GM18951 (cell line): ENCODE measurements around the gene SLC7A14.

Source experiments
- POLR2A ChIP-seq: IDR thresholded peaks from 4 replicates; pipeline ENCODE4 v1.6.1; 2011; ENCODE audit warnings: mild to moderate bottlenecking; ENCODE audit not compliant: insufficient read length, insufficient read depth; ENCODE audit errors: extremely low read depth
- in situ Hi-C: fragments of 300-500 bp; cut with MboI; formaldehyde crosslinking; loops from one replicate; pipeline ENCODE4 v1.12.0; 2022; ENCODE audit warnings: low sequenced_read_pairs, mixed read lengths, inconsistent platforms; ENCODE audit not compliant: unreplicated experiment

Gene SLC7A14

DNA sequence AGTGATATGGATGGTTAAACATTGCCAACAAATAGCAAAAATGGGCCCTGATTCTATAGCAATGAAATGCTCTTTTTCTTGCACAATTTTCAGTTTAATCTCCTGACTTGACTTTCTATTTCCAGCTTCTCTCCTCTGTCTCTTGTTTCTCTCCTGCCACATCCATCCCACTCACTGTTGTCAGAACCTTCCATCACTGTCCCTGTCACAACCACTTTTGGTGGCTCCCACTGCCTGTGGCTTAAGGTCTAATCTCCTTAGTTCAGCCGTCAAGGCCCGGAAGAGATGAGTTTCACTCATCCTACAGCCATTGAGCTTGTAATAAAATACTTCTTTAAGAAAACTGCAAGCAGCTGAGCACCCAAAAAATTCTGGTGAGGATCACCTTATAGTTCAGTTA, 19.5 kb downstream of the SLC7A14 start:
- TF ChIP-seq POLR2A, result no peak
- in situ Hi-C loops, result no loop called here

DNA sequence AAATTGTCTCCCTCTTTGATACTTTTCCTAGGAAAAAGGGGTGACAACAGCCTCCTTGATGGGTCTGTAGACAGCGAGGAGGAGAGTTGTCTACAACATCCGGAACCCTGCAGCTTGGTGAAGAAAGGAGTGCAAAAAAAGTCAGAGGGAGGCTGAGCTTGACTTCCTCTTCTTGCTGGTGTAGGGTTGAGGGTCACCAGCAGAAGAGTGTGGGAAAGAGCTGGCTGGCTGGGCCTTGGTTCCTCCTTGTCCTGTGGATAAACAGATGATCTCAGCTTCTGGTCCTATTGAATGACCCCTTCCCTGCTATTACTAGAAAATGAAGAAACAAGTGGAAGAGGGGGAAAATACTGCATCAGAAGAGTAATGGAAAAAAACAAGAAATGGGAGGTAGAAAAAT, 20.4 kb downstream of the SLC7A14 start:
- in situ Hi-C loops, result no loop called here
- TF ChIP-seq POLR2A, result no peak

DNA sequence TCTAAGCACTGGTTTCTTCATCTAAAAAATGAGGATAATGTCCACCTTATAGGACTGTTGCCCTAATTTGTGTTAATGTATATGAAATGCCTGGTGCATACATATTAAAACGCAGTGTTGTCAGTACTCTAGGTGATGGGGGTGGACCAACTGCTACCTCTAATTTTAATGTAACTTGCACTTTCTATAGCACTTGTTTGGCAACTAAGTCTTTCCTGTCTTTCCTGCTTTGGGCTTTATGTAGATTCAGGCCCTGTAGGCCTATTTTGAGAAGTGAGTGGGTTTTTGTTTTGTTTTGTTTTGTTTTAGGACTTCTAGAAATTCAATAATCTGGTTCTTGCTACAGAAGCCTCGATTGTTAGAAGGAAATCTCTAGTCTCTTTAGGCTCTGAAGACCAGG, 21.2 kb downstream of the SLC7A14 start:
- in situ Hi-C loops, result no loop called here

DNA sequence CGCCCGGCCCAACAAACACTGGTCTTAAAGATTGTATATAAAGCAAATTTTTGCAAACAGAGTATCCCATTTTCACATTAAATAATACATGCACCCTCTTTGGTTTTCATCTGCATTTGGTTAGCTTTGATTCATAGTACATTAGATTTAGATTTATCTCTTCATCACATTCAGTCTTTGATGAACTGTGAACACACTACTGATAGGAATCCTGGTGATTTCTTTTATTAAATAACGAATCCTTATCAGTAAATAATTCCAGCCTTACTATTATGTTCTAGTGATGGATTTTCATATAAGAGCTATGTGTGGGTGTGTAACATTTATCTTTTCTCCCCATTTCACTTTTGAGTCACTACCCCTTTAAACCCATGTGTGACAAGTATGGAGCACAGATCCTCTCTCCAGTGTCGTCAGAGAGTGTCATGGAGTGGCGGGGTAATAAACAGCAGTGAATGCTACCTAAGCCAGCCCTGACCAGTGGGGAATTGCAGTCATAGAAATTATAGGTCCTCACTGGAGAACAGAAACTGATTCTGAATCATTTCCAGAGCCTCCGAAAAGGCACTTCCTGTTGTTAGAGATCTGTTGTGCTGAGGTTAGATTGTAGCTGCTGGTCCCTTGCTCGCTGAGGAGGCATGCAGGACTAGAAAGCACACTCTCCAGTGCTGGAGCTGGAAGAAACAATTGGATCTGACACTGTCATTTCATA, 22.0 kb downstream of the SLC7A14 start:
- in situ Hi-C loops, result no loop called here
- no peak for TF ChIP-seq POLR2A

More for the DNA sequence above, 21.2 kb downstream of the SLC7A14 start:
- no peak for TF ChIP-seq POLR2A

DNA sequence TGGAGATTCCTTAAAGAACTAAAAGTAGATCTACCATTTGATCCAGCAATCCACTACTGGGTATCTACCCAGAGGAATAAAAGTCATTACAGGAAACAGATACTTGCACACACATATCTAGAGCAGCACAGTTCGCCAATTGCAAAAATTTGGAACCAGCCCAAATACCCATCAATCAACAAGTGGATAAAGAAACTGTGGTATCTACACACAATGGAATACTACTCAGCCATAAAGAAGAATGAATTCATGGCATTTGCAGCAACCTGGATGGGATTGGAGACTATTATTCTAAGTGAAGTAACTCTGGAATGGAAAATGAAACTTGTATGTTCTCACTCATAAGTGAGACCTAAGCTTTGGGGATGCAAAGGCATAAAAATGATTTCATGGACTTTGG, 23.8 kb downstream of the SLC7A14 start:
- in situ Hi-C loops, result no loop called here
- TF ChIP-seq POLR2A, result no peak

DNA sequence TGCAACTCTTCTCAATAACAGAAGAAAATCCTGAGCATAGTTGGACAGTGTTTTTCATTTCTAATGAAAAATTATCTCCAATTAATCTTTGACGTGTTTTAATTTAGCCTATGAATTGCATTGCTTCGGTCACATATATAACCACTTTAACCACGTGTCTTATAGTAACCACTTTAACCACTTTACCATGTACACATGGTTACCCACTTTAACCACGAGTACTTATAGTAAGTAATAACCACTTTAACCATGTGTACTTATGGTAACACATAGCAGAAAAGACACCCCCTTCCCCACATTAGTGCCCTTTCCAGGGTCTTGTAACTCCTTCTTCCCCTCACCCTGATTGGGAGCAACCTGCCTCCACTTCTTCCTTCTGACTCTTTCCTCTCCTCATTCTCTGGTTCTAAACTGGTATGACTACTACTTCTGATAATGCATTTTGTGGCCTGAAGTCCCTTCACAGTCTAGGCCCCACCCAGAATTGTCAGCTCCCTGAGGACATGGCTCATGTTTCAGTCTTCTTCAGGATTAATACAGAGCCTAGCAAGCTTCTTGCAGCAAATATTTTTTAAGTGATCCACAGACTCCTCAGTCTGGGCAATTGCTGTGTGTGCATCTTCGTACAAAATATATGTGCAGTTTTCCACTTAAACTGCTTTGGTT, 25.0 kb downstream of the SLC7A14 start:
- in situ Hi-C loops, result no loop called here
- TF ChIP-seq POLR2A, result no peak

DNA sequence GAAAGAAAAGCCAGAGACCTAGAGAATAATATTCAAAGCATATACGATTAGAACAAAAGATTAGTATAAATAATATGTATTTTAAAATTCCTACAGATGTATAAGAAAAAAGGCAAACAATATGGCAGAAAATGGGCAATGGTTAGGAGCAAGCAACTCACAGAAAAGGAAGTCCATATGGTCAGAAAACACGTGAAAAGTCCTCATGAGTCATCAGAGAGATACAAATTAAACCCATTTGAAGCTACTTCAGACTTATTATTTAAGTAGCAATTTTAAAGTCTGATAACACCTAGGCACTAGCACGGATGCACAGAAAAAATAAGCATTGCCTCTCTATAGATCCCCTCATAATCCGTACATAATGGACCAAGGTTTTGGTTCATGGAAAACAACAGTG, 25.6 kb downstream of the SLC7A14 start:
- in situ Hi-C loops, result no loop called here

DNA sequence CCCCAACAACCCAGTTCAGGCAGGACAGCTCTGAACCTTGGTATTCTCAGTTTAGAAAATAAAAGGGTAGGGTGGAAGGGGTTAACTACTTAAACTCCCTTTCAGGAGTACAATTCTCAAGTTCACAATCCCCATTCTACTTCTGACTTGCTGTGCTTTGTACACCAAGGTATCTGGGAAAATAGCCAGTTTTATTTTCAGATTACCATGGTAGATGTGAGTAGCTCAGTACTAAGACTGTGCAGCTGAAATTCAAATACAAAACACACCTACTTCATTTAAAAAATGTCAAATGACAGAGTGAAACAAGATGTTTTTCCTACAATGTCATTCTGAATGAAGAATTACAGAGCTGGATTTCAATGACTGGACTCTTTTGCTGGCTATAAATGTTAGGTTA, 27.4 kb downstream of the SLC7A14 start:
- no peak for TF ChIP-seq POLR2A
- in situ Hi-C loops, result no loop called here

More for the DNA sequence above, 25.6 kb downstream of the SLC7A14 start:
- TF ChIP-seq POLR2A, result no peak

DNA sequence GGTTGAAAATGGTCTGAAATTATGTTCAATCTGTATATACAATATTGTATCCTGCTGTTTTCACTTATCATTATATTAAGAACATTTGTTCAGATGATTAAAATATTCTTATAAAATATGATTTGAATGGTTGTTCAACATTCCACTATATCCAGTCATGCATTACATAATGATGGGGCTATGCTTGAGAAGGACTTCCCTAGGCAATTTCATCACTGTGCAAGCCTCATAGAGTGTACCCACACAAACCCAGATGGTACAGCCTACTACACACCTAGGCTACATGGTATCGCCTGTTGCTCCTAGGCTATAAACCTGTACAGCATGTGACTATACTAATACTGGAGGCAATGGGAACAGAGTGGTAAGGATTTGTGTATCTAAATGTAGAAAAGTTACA, 30.5 kb downstream of the SLC7A14 start:
- TF ChIP-seq POLR2A, result no peak
- in situ Hi-C loops, result no loop called here

DNA sequence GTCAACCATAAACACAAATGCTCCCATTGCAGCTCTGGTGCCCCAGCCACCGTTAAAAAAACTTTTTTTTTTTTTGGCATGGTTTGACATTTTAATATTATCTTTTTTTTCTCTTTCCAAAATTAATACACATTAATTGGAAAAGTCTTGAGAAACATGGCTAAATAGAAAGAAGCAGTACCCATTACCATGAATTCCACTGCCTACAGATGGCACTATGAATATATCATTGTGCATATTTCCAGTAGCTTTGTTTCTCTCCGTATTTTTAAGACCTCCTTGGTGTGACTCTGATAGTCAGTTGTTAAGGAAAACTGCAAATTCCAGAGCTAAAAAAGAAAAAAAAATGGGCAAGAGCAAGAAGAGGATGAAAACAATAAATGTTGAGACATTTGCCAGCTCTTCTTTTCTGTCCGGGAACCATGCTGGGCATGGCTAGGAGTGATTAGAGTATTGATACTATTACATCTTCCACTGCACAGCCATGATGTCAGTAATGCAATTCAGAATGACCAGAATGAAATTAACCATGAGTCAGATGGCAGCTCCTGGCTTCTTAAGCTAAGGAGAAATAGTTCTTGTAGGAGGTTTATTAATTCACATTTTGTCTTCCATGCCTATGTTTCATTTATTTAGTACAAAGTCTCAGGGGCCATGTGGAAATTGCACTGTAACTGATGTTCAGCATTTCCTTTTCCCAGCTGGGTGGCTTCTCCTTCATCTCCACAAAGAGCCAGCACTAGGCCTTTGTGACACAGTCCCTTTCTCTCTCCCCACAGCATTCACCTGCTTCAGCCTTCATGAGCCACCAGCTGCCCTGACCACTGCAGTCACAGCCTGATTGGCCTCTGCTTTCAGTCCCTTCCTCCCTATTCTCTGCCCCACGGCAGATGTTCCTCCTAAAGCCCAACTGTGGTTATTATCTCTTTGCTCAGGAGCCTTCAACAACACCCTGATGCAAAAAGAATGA, 31.8 kb downstream of the SLC7A14 start:
- in situ Hi-C loops, result no loop called here
- no peak for TF ChIP-seq POLR2A

DNA sequence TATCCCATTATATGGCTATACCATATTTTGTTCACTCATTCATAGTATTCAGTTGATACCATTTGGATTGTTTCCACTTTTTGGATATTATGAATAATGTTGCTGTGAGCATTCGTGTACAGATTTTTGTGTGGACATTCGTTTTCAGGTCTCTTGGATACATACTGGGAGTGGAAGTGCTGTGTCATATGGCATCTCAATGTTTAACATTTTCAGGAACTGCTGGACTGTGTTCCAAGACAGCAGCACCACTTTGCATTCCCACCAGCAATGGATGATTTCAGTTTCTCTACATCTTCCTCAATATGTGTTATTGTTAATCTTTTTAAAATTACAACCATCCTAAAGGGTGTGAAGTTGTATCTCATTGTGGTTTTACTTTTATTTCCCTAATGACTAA, 34.6 kb downstream of the SLC7A14 start:
- no peak for TF ChIP-seq POLR2A
- in situ Hi-C loops, result no loop called here

DNA sequence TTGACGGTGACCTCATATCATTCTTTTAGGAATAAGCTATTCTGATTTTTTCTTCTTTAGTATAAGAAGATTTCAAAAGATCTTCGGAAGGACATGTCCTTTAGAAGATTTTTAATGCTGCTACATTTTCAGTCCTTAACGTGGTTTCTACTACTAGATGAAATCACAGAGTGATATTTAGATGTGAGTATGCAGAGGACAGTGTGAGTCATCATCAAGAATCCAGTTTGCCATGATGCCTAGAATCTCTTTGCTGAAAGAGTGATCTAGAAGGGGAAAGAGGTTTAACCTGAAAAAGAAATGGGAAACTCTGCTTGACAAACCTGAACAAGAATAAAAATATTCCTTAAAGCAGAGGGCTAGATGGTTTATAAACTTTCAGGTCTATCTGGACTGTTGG, 43.2 kb downstream of the SLC7A14 start:
- in situ Hi-C loops, result no loop called here
- no peak for TF ChIP-seq POLR2A

DNA sequence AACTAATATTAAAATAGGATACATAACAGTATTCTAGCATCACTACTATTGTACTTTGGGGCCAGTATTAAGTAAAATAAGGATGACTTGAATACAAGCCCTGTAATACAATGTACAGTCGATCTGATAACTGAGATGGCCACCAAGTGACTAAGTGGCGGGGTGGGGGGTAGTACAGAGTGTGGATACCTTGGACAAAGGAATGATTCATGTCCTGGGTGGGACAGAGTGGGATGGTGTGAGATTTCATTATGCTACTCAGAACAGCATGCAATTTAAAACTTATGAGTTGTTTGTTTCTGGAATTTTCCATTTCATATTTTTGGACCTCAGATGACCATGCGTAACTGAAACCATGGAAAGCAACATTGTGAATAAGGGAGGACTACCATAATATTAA, 46.0 kb downstream of the SLC7A14 start:
- in situ Hi-C loops, result no loop called here
- TF ChIP-seq POLR2A, result no peak

DNA sequence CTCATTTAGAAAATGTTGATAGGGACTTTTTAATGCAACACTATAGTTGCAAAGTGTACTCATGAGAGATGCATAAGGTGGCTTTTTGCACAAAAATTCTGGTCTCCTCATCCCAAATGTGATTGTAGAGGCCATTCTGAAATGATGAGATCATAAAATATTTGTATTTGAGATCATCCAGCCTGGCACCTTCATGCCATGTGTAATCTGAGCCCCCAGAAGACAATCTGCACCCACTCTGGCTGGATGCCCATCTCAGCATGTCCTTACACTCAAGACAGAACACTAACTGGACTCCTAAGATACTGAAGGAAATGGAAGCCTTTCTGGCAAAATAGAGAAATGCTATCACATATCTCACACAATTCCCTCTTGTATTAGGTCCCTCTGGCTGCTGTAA, 49.2 kb downstream of the SLC7A14 start:
- no peak for TF ChIP-seq POLR2A
- in situ Hi-C loops, result no loop called here

DNA sequence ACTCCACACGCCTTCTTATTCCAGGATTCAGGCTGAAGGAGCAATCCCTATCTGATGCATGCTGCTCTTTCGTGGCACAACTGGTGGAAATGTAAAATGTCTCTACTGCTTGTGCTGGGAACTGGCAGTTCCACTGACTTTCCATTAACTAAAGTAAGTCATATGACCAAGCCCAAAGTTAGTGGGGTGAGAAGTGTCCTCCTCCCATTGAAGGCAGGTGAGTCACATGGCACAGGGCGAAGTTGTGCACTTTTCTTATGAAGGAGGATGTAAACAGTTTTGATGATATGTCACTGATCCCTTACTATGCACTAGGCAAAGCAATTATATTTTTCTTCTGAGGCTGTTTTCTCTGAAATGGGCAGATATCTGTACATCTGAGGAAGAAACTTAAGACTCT, 51.6 kb downstream of the SLC7A14 start:
- in situ Hi-C loops, result no loop called here
- TF ChIP-seq POLR2A, result no peak
